A673 (cell line): ENCODE data around the gene ORM1. TPM values are rescaled to one million over a fixed set of nuclear protein-coding genes. Genes with fewer than 3 reads are reported as not detected.

Experiments used
- BruUV-seq: library from RNA; stranded (reverse); fragments of 400-500 nt; replicated peaks from 2 replicates; lab custom pipeline; 2021; lab: Mats Ljungman, UMichigan
- CTCF ChIA-PET: fragments of 300-600 bp; sonication (Branson Sonifier 250); formaldehyde crosslinking; loops from one replicate; lab custom pipeline; 2022; ENCODE audit warnings: antibody characterized with exemption; lab: Charles Lee
- POLR2A ChIA-PET: fragments of 300-600 bp; sonication (Branson Sonifier 250); formaldehyde crosslinking; loops from one replicate; lab custom pipeline; 2022; ENCODE audit warnings: antibody characterized with exemption; ENCODE audit not compliant: low non-redundant PET; lab: Charles Lee
- DNase-seq: peaks from one replicate; pipeline ENCODE4 v3.0.0-alpha.2; 2015; ENCODE audit warnings: low spot score
- H3K27ac ChIP-seq: fragments of 200-600 bp; sonication (generic); 2 replicates; pipeline ENCODE4 v1.5.1; 2016; ENCODE audit warnings: mixed run types, low read depth, mild to moderate bottlenecking, mixed read lengths, antibody characterized with exemption, low read length; ENCODE audit not compliant: poor library complexity, severe bottlenecking
- H3K27me3 ChIP-seq: fragments of 200-600 bp; sonication (generic); replicated peaks from 2 replicates; pipeline ENCODE4 v1.6.1; 2017; ENCODE audit warnings: mixed run types, low read depth, mild to moderate bottlenecking, mixed read lengths, antibody characterized with exemption, low read length; ENCODE audit not compliant: insufficient read depth, poor library complexity
- H3K36me3 ChIP-seq: fragments of 200-600 bp; sonication (generic); 2 replicates; pipeline ENCODE4 v1.6.1; 2016; ENCODE audit warnings: mixed run types, mild to moderate bottlenecking, mixed read lengths, antibody characterized with exemption, low read length; ENCODE audit not compliant: insufficient read depth, poor library complexity, severe bottlenecking
- H3K4me1 ChIP-seq: fragments of 200-600 bp; sonication (generic); 2 replicates; pipeline ENCODE4 v1.6.1; 2017; ENCODE audit warnings: mixed run types, mild to moderate bottlenecking, mixed read lengths, antibody characterized with exemption, low read length; ENCODE audit not compliant: insufficient read depth, poor library complexity, severe bottlenecking
- H3K4me3 ChIP-seq: fragments of 200-600 bp; sonication (generic); 2 replicates; pipeline ENCODE4 v1.5.1; 2016; ENCODE audit warnings: low read depth, mixed run types, mild to moderate bottlenecking, mixed read lengths, low read length; ENCODE audit not compliant: poor library complexity, severe bottlenecking
- H3K9me3 ChIP-seq: fragments of 200-600 bp; sonication (generic); 2 replicates; pipeline ENCODE4 v1.6.1; 2016; ENCODE audit warnings: mixed run types, low read depth, mild to moderate bottlenecking, mixed read lengths, antibody characterized with exemption, low read length; ENCODE audit not compliant: poor library complexity, severe bottlenecking
- EZH2 ChIP-seq: fragments of 200-600 bp; sonication (generic); IDR thresholded peaks from 2 replicates; pipeline ENCODE4 v1.6.1; 2017; ENCODE audit warnings: borderline replicate concordance, low read depth, mild to moderate bottlenecking, mixed read lengths, antibody characterized with exemption, low read length; ENCODE audit not compliant: poor library complexity, severe bottlenecking
- intact Hi-C: fragments of 100-400 bp; cut with micrococcal nuclease; formaldehyde crosslinking; loops from one replicate; pipeline ENCODE4 v1.10.0; 2022; ENCODE audit not compliant: unreplicated experiment
- total RNA-seq: library from RNA; stranded (reverse); gene quantifications from 2 replicates; pipeline ENCODE4 v1.2.3, GENCODE V29; 2021
- TF ChIP-seq, protein P1 (sequence below): fragments of 300-800, 200-600 bp; sonication (generic); conservative IDR thresholded peaks from 2 replicates; pipeline ENCODE4 v1.5.1; 2017; ENCODE audit warnings: low read depth, mild to moderate bottlenecking, antibody characterized with exemption, low read length, moderate library complexity, mixed read lengths

Gene ORM1
- total RNA-seq, 1 experiment from 2014 or later = not detected

DNA sequence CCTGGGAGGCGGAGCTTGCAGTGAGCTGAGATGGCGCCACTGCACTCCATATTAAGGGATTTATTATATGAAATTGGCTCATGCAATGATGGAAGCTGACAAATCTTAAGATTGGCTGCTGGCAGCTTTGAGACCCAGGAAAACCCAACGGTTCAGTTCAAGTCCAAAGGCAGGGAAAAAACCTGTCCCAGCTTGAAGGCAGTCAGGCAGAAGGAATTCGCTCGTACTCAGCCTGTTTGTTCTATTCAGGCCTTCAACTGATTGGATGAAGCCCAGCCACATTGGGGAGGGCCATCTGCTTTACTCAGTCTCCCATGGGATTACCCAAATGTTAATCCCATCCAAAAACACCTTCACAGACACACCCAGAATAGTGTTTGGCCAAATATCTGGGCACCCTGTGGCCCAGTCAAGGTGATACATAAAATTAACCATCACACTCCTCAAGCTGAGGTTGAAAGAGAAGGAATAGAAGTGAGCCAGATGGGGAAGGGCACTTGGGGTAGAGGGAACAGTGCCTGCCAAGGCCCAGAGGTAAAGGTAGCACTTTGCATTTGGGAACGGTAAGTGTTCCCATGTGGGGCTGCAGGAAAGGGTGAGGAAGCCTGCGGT is 8.5 kb upstream of the ORM1 start:
- no peaks in the 10 kb centered on the region for H3K9me3 ChIP-seq
- intact Hi-C loops = no loop called here
- TF ChIP-seq, protein P1, sequence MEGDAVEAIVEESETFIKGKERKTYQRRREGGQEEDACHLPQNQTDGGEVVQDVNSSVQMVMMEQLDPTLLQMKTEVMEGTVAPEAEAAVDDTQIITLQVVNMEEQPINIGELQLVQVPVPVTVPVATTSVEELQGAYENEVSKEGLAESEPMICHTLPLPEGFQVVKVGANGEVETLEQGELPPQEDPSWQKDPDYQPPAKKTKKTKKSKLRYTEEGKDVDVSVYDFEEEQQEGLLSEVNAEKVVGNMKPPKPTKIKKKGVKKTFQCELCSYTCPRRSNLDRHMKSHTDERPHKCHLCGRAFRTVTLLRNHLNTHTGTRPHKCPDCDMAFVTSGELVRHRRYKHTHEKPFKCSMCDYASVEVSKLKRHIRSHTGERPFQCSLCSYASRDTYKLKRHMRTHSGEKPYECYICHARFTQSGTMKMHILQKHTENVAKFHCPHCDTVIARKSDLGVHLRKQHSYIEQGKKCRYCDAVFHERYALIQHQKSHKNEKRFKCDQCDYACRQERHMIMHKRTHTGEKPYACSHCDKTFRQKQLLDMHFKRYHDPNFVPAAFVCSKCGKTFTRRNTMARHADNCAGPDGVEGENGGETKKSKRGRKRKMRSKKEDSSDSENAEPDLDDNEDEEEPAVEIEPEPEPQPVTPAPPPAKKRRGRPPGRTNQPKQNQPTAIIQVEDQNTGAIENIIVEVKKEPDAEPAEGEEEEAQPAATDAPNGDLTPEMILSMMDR = no peak
- no peak for TF ChIP-seq EZH2
- H3K4me1 ChIP-seq = peaks cover 4% of the 10 kb centered on the region
- ChIA-PET POLR2A (no interaction called here), CTCF (interaction anchor here (1.1 kb wide), 1 partner anchor 23 kb away, joined by 3 read pairs; no protein-coding TSS in a partner anchor)
- no peaks in the 10 kb centered on the region for H3K27me3 ChIP-seq
- H3K4me3 ChIP-seq = no peak overlapping the region
- no TSS peak for BruUV-seq
- DNase-seq = no peak
- no peaks in the 10 kb centered on the region for H3K36me3 ChIP-seq
- H3K27ac ChIP-seq = no peak overlapping the region

DNA sequence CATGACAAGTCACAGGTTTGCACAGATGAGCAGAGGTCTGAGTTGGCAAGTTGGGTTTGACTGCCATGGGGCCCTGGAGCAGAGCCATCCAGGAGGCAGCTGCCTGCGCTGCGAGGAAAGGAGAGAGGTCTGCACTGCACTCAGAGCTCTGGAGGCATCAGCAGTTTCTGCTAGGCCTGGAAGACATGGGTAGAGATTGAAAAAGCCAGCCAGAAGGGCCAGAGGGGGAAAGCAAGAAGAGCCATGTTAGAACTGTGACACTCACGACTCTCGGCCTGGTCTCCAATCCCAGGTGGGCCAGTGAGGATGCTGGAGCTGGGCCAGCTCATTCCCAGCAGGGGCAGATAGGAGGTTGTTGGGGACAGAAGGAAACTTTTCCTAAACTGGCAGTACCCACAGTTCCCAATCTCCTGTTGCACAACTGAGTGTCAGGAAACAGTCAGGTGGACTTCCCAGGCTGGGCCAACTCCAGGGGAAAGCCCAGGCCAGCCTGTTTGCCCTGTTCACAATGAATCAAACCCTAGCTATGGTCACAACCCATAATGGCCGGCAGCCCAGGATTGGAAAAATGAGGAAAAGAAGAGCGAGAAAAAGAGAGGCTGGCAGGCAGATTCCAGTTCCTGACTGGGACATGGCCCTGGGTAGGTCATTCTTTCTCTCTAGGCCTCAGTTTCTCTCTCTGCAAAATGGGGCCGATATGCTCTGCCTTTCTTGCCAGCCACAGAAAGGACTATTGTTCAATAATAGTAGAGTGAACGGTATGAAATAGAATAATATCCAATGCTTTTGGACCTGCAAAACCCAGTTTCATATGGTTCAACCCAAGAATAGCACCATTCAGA is 7.8 kb upstream of the ORM1 start:
- Histone ChIP-seq H3K4me1 (peaks cover 4% of the 10 kb centered on the region), H3K36me3 (no peaks in the 10 kb centered on the region), H3K4me3 (no peak overlapping the region), H3K27me3 (no peaks in the 10 kb centered on the region), H3K9me3 (no peaks in the 10 kb centered on the region), H3K27ac (no peak overlapping the region)
- DNase-seq = no peak
- ChIA-PET POLR2A (no interaction called here), CTCF (interaction anchor here (1.1 kb wide), 1 partner anchor 24 kb away, joined by 3 read pairs; no protein-coding TSS in a partner anchor)
- TF ChIP-seq, protein P1 = no peak
- TF ChIP-seq EZH2 = no peak
- intact Hi-C loops = no loop called here
- BruUV-seq = no TSS peak

DNA sequence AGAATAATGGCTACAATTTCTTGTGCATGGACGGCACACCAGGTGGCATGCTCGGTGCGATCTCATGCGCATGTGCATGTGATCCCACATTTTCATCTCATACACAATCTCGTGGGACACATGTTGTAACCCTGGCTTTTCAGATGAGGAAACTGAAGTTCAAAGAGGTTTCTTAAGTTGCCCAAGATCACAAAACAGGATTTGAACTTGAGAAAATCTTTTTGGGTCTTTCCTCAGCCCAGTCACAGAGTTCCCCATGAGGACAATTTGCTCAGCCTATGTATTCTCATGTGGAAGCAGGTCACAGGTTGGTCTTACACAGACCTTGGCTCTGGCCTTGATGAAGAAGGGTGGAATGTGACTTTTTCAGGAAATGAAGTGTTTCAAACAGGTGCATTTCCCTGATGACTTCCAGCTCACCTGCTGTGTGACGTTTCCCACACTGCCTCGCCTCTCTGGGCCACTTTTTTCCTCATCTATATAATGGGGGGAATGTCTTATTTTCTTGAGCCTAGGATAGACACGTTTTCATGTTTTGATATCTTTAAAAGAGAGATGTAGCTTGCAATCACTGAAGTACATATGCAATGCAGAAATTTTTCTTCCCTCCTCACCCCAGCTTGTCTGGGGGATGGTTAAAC is 7.1 kb upstream of the ORM1 start:
- Histone ChIP-seq H3K4me1 (peaks cover 4% of the 10 kb centered on the region), H3K4me3 (no peak overlapping the region), H3K36me3 (no peaks in the 10 kb centered on the region), H3K27me3 (no peaks in the 10 kb centered on the region), H3K9me3 (no peaks in the 10 kb centered on the region), H3K27ac (no peak overlapping the region)
- DNase-seq = no peak
- intact Hi-C loops = no loop called here
- ChIA-PET CTCF (no interaction called here), POLR2A (no interaction called here)
- no TSS peak for BruUV-seq
- TF ChIP-seq, protein P1 = no peak
- no peak for TF ChIP-seq EZH2
